ENCODE data around the gene CGN. TPM values are rescaled to one million over a fixed set of nuclear protein-coding genes. Genes with fewer than 3 reads are reported as not detected.
"Not testable (repeated sequence)": the region's sequence is repeated elsewhere in the genome, so short reads cannot be mapped to it uniquely, and the experiment has no call there.

The CGN gene
- total RNA-seq, 1 donor from 2014 or later, result 9.3 TPM

GRCh38 chr1:151502035-151502700 lies 9.0 kb upstream of the CGN start:
- no peak for ATAC-seq

GRCh38 chr1:151502859-151503780 lies 8.1 kb upstream of the CGN start:
- ATAC-seq, result no peak

- no peak for ATAC-seq
Observed at GRCh38 chr1:151504252-151504651, 6.9 kb upstream of the CGN start.

GRCh38 chr1:151504759-151505158 lies 6.4 kb upstream of the CGN start:
- no peak for ATAC-seq

- ATAC-seq, result peak; percentile 33
Observed at GRCh38 chr1:151508833-151509232, 2.4 kb upstream of the CGN start.

GRCh38 chr1:151509350-151510019 lies 1.7 kb upstream of the CGN start:
- ATAC-seq, result no peak

GRCh38 chr1:151510020-151510405 lies 1.2 kb upstream of the CGN start:
- no peak for ATAC-seq

GRCh38 chr1:151510614-151510956 lies 602 bp upstream of the CGN start:
- ATAC-seq, result no peak

GRCh38 chr1:151511636-151512215 lies 539 bp downstream of the CGN start:
- ATAC-seq, result peak; percentile 19

GRCh38 chr1:151512326-151512725 lies 1.1 kb downstream of the CGN start:
- no peak for ATAC-seq

- ATAC-seq, result peak; percentile 41
Observed at GRCh38 chr1:151512801-151513625, 1.8 kb downstream of the CGN start.

GRCh38 chr1:151513626-151514121 lies 2.5 kb downstream of the CGN start:
- ATAC-seq, result peak; percentile 67

GRCh38 chr1:151514366-151514765 lies 3.2 kb downstream of the CGN start:
- ATAC-seq, result no peak

GRCh38 chr1:151515265-151515664 lies 4.1 kb downstream of the CGN start:
- no peak for ATAC-seq

- no peak for ATAC-seq
Observed at GRCh38 chr1:151516031-151516511, 4.9 kb downstream of the CGN start.

GRCh38 chr1:151518431-151518830 lies 7.2 kb downstream of the CGN start:
- no peak for ATAC-seq

- ATAC-seq, result no peak
Observed at GRCh38 chr1:151518936-151519335, 7.7 kb downstream of the CGN start.

- no peak for ATAC-seq
Observed at GRCh38 chr1:151519667-151520066, 8.5 kb downstream of the CGN start.

- ATAC-seq, result no peak
Observed at GRCh38 chr1:151520359-151520758, 9.2 kb downstream of the CGN start.

- not testable (repeated sequence) for ATAC-seq
Observed at GRCh38 chr1:151522427-151522826, 11.2 kb downstream of the CGN start.

- ATAC-seq, result no peak
Observed at GRCh38 chr1:151523326-151523725, 12.1 kb downstream of the CGN start.

GRCh38 chr1:151524736-151525135 lies 13.5 kb downstream of the CGN start:
- no peak for ATAC-seq

Measured in esophagus mucosa (tissue), 1 donor.